ENCODE measurements around the gene NPR1.

Gene NPR1

DNA sequence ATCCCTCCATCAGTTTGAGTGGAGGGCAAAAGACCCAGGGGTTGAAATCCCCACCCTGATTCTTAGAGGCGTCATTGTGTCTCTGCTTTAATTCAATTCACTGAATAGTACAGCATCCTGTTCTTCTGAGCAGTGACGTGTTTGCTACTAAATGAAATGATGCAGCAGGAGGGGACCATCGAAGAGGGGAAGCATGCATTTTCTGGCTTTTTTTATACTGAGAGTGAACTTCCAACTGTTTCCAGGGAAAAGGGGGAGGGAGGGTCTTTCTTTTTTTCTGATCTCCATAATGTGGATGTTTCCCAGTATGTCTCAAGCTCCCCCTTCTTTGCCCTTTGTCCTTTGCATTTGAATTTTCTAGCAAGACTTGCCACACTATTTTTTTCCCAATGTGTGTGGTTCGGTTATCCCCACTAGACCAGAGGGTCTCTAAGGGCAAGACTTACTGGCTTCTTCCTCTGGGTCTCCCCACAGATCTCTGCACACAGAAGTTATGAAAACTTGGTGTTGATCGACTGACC, 52.0 kb downstream of the NPR1 start:
- DNase-seq = no peak

DNA sequence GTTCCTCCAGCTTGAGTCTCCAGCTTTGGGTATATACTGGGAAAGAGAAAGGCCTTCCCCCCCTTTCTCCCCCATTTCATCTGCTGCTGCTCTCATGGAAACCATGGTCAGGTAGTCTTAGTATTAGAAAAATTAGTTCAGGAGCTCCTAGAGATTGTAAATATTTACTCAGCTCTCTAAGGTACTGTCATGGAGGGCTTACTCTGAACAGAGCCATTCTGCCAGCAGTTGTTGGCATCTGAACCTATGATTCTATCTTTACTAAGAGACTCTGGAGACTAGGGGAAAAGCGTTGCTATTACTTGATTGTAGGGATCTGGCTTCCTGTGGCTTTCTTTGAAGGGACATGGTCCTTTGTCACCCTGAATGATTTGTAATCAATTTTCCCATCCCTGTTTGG, 55.5 kb downstream of the NPR1 start:
- no peak for DNase-seq

DNA sequence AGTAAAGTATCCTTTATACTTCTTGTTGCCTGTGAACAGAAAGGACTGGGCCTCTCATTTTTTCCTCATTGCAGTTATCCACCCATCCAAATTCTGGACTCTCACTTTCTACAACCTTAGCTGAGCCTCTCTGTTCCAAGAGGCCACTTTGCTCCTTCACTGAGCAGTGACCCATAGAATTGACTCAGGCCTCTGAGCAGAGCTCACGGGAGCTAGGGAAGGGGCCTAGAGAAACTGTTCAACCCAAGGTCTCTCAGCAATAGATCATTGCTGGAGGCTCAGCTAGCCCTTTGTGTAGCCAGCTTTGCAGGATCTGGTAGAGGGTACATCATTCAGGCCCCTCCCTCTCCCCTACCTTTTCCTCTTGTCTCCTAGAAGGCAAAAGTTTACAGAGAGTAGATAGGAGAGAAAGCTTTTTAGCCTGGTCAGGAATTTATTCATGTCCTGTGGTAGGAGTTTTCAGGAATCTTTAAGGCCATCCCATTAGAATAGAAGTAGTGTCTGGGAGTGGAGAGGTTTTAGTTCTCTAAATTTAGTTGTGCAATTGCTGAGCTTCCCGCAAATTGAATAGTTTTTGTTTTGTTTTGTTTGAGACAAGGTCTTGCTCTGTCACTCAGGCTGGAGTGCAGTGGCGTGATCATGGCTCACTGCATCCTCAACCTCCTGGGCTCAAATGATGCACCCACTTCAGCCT, 56.1 kb downstream of the NPR1 start:
- no peak for DNase-seq

GRCh38 chr1:153735090-153735420, 56.6 kb downstream of the NPR1 start:
- no peak for DNase-seq

GRCh38 chr1:153741986-153742385, 63.5 kb downstream of the NPR1 start:
- DNase-seq = no peak

GRCh38 chr1:153742411-153743142, 64.1 kb downstream of the NPR1 start:
- DNase-seq = no peak

All from NCI-H187 treated with DMSO at 0.1 percent for 48 hours (cell line).